NOMO-1 treated with dmso at 0.1 percent for 144 hours (cell line): ENCODE results near the gene STYXL2.

Experiments
- DNase-seq: peaks from one replicate; lab custom pipeline; 2025; ENCODE audit not compliant: unreplicated experiment; lab: John Stamatoyannopoulos, UW

Gene STYXL2

DNA sequence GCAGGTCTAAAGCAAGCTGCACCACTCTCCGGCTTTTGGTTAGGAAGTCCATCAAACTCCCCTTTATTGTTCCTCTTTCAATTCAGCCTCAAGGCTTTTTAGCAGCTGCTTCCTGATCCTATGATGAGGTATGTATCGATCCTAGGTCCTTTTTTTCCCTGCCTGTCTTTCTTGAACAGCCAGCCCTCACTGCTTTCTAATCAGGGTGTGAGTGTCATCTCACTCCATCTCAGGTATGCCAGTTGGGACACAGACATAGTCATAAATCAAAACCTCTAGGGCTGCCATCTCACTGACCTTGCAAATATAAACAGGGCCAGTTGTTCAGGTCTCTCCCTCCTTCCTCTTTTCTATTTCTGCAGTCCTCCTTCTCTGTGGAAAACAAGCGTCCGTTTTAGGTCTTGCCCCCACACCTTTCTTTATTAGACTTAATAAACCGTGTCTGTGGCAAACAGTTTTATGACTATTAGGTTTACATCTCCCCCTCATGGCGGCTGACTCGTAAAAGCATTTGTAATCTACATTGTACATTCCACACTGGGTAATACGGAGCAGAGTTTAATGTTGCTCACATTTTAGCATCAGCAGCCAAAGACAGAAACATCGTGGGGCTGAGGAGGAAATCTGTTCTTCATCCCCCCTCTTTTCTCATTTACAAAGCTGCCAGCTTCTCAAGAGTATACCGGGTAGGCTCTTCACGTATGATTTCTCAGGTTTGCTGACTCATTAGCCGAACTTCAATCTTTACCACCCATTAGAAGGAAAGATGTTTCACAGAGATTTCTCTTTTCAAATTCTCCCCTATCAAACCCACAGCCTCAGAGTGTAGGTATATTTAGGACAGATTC lies 11.6 kb downstream of the STYXL2 start:
- DNase-seq: peak; percentile 56

DNA sequence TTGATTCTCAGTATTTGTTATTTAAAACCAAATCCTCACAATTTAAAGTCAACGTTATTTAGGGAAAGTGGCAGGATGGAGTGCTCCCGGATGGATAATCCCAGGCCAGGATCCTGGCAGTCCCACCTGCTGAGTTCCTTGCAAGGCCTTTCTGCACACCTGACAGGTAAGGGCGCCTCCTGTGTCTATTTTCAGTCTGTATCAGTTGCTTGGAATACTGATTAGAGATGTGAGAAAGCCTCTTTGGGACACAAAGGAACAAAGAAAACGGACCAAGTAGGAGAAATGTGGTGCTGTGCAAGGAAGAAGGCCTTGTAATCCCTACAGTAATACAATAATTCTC lies 12.2 kb downstream of the STYXL2 start:
- DNase-seq: no peak

DNA sequence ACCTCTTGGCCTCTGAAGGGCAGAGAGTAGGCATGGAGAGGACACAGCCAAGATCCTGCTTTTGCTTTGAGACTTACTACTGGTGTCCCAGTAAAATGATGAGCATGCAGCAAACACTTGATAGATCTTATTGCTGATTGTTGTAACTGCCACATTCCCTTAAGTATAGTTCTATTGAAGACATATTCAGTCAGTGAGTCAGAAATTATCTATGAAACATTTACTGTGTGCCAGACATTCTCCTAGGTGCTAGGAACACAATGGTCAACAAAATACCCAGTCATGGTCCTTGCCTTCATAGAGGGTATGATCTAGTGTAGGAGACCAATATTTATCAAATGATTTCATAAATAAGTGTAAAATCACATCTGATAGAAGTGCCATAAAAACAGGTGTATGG lies 13.6 kb downstream of the STYXL2 start:
- DNase-seq: no peak

DNA sequence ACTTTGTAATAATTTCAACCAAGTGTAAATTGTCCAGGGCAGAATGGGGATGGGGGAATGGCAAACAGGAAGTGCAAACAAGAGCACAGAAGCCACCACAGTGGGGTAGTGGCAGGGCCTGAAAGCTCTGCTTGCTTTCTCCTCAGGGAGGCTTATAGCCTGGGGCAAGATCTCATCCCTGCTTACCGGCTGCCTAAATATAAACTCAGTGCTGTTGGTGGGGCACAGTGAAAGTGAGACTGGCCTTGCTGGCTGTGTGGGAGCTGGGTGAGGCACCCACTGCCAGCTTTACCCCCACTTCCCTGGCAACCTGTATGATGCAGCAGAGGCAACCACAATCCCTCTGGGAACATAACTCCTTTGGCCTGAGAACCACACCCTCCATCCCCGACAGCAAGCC lies 15.2 kb downstream of the STYXL2 start:
- no peak for DNase-seq

DNA sequence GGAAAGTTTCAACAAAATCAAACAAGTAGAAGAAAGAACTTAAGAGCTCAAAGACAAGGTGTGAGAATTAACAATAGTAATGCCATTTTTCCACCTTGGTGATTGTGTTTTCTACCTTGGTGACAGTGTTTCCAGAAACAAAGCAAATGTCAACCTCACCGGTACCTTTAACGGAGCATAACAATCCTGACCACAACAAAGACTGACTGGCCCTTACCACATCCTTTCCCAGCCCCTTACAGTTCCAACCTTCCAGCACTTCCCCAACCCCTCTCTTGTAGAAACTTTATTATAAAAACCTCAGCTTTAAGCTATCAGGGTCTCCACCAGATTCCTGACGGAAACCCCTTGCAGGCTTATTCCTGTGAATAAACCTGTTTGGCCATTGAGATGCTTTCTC lies 16.7 kb downstream of the STYXL2 start:
- DNase-seq: no peak

DNA sequence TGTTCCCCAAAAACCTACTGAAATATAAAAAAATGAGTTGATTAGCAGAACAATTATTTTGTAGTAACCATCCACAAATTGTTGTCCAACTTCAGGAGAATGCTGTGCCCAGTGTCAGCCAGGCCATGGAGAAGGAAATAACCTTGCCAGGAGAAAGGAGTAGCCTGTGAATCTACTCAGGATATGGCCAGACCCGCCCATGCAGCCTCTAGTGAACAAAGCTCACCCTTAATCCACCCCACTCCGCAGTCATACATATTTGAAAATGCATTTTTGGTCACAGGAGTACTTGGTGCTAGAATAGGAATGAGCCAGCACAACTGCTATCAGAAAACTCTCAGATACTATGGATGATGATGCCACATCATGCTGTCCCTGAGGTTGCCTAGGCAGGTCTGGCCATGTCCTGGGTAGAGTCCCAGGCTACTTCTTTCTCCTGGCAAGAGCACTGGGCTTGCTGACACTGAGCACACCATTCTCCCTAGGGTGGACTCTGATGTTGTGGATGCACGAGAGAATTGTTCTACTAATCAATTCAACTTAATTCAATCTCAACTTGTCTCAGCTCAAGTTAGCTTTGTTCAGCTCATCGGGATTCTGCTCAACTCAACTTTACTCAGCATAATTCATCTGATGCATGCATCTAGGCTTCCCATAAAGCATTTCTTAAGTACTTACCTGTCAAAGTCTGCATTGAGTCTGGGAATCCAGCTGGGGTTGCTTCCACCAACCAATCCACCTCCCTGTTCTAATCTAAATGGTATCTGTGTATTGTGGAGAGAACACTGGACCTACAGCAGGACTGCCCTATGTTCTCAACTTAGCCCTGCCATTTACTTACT lies 18.2 kb downstream of the STYXL2 start:
- no peak for DNase-seq

DNA sequence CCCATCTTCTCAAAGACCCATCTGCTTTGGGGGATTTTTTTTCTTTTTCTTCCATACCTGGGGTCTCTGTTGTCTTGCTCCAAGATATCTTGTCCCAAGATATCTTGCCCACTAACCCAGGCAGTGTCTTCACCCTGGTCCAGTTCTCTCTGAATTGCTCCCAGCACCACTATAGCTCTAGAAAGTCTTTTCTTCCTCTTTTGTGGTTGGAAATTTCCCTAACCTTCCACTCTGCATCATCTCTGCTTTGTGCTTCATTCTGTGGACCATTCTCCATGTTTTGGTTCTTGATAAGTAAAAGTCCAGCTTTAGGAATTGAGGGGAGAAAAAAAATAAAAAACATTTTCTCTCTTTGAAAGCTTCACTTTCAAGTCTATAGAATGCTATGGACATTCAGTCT lies 20.9 kb downstream of the STYXL2 start:
- DNase-seq: no peak

DNA sequence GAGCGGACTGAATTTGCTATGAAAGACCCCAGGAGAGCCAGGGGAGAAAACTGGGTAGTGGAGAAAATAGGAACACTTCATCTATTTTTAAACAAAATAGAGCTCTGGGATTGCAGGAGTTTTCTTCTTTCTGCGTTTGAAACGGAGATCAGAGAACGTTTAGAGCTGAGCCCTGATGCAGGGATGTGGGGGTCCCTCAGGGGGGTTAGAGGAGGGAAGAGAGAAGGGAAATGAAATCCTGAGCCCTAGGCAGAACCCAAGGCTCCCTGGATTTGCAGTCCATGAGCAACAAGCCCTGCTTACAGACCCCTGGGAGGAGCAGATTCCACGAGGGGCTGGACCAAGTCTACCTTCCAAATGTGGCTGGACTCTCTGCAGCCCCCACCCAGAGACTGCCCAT lies 21.8 kb downstream of the STYXL2 start:
- no peak for DNase-seq

DNA sequence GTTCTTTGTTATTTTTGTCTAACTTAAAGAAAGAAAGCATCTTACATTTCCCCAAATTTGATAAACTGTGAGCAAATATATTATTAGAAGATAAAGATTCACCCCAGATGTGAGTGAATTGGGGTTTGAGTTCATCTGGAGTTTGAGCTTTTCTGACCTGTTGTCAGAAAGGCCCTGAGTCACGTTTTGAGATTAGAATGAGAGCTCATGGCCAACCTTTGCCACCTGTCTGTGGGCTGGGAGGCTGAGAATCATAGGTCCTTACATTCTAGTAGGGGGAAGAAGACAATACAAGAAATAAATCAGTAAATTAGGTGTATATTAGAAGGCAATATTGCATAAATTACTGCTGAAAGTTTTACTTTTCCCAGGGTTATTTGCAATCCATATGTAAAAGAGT lies 22.3 kb downstream of the STYXL2 start:
- no peak for DNase-seq

DNA sequence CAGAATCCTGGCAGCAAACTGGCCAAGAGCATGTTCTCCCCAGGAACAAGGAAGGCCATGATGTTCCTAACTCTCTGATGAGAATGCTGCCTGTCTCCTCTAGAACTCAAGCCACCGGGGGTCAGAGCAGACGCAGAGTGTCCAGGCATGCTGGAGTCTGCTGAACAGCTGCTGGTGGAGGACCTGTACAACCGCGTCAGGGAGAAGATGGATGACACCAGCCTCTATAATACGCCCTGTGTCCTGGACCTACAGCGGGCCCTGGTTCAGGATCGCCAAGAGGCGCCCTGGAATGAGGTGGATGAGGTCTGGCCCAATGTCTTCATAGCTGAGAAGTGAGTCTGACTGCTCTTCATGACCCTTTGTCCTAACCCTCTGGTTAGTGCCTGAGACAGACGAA lies 23.4 kb downstream of the STYXL2 start:
- no peak for DNase-seq

DNA sequence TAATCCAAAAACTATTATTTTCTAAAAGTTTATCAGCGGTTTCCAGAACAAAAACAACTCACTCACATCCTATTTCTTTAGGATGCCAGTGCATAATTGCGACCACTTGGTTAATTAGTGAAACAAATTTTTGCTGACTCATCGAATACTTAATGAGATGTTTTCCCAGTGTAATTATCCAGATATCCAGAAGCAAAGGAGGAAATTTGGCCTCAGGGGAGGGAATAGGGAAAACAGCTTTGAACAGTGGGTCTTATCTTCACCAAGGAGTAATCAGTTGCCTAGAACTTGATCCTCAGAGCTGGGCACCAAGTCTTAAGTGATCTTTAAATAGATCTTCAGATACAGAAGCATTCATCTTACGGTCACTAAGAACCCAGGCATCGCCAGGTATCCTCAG lies 24.3 kb downstream of the STYXL2 start:
- DNase-seq: no peak

DNA sequence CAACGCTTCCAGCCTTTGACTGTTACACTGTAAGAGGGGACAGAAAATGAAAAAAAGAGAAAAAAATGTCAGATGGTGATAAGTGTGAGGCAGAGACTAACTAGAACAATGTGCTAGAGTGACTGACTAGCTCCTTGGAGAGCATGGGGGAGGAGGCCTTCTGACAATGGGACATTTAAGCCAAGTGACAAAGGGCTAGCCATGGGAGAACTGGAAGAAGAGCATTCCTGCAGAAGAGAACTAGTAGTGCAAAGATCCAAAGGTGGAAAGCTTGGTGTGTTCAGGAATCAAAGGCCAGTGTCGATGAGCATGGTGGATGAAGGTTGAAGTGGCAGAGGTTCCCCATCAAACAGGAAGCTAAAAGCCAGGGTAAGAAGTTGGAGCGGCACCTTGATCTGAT lies 25.8 kb downstream of the STYXL2 start:
- no peak for DNase-seq

DNA sequence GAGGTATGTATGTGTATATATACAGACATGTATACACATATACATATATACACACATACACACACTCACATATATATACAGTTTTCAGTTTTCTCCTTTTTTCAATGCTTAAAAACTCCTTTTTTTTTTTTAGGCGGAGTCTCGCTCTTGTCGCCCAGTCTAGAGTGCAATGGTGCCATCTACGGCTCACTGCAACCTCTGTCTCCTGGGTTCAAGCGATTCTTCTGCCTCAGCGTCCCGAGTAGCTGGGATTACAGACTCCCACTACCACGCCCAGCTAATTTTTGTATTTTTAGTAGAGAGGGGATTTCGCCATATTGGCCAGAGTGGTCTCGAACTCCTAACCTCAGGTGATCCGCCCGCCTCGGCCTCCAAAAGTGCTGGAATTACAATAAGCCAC lies 27.0 kb downstream of the STYXL2 start:
- DNase-seq: no peak

DNA sequence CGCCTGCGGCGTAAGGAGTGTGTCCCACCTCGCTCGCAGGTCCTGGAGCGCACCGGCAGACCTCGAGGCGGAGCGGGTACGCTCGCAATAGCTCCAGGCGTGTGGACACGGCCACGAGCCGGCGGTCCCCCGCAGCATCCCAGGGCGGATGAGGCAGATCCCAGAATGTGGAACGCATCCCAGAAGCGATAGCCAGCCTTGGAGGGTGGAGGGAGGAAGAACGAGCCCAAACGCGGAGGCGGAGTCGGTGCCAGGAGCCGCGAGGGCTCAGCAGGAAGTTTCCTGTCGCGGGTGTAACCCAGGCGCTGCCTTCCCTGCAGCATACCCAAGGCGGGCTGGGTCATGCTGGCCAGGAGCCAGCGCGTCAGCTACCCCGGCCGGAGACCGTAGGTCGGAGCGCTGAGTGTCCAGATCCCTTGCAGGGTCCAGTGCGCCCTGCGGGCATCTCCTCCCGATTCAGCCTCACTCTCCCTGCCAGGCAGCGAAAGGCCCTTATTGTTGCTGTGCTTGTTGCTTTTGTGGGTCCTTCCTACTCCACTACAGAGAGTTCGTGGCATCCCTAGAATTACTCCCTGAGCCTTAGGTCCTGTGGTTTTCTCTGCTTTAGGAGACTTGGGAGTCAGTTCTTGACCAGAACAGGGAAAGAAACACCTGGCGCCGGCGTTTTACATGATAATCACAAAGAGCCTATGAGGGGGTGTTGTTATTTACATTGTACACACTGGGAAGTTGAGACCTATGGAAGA lies 27.7 kb downstream of the STYXL2 start:
- DNase-seq: no peak

DNA sequence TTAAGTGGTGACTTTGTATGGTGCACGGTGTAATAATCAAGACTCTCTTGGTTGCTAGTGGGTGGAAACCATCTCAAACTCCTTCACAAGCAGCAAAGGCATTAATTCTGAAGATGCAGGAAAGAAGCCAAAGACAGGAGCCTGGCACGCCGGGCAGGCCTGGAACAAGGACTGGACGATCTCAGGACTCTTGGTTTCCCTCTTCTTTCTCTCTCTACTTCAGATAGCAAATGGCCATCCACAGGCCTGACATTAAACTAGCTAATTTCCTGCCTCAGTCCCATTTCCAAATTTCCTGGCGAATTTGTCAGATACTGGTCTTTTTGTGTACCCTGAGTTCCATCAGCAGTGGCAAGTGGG lies 28.2 kb downstream of the STYXL2 start:
- no peak for DNase-seq

DNA sequence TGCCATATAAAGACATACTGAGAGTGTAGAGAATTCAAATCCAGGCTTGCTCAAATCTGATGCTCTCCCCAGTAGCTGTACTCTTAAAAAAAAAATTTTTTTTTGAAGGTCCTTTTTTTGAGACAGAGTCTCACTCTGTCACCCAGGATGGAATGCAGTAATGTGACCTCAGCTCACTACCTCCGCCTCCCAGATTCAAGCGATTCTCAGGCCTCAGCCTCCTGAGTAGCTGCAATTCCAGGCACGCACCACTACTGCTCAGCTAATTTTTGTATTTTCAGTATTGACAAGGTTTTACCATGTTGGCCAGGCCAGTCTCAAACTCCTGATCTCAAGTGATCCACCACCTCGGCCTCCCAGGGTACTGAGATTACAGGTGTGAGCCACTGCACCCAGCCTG lies 28.7 kb downstream of the STYXL2 start:
- DNase-seq: no peak

DNA sequence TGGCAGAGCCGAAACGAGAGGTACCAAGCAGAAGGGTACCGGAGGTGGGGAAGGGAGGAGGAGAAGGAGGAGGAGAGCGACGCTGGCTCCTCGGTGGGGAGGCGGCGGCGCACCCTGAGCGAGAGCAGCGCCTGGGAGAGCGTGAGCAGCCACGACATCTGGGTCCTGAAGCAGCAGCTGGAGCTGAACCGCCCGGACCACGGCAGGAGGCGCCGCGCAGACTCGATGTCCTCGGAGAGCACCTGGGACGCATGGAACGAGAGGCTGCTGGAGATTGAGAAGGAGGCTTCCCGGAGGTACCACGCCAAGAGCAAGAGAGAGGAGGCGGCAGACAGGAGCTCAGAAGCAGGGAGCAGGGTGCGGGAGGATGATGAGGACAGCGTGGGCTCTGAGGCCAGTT lies 32.4 kb downstream of the STYXL2 start:
- DNase-seq: no peak

DNA sequence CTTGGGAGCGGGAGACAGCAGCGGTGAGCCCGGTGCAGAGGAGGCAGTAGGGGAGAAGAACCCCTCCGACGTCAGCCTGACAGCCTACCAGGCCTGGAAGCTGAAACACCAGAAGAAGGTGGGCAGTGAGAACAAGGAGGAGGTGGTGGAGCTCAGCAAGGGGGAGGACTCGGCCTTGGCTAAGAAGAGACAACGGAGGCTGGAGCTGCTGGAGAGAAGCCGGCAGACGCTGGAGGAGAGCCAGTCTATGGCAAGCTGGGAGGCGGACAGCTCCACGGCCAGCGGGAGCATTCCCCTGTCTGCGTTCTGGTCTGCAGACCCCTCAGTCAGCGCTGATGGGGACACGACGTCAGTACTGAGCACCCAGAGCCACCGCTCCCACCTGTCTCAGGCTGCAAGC lies 32.9 kb downstream of the STYXL2 start:
- no peak for DNase-seq

DNA sequence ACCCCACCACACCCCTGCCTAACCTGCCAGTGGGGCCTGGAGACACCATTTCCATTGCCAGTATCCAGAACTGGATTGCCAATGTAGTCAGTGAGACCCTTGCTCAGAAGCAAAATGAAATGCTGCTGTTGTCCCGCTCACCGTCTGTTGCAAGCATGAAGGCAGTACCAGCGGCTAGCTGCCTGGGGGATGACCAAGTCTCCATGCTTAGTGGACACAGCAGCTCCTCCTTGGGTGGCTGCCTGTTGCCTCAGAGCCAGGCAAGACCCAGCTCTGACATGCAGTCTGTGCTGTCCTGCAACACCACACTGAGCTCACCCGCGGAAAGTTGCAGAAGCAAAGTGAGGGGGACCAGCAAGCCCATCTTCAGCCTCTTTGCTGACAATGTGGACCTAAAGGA lies 33.4 kb downstream of the STYXL2 start:
- DNase-seq: no peak

DNA sequence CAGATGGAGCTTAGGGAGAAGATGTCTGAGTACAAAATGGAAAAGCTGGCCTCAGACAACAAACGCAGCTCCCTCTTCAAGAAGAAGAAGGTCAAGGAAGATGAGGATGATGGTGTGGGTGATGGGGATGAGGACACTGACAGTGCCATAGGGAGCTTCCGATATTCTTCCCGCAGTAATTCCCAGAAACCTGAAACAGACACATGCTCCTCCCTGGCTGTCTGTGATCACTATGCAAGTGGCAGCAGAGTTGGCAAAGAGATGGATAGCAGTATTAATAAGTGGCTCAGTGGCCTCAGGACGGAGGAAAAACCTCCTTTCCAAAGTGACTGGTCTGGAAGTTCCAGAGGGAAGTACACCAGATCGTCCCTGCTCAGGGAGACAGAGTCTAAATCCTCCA lies 33.8 kb downstream of the STYXL2 start:
- DNase-seq: no peak

DNA sequence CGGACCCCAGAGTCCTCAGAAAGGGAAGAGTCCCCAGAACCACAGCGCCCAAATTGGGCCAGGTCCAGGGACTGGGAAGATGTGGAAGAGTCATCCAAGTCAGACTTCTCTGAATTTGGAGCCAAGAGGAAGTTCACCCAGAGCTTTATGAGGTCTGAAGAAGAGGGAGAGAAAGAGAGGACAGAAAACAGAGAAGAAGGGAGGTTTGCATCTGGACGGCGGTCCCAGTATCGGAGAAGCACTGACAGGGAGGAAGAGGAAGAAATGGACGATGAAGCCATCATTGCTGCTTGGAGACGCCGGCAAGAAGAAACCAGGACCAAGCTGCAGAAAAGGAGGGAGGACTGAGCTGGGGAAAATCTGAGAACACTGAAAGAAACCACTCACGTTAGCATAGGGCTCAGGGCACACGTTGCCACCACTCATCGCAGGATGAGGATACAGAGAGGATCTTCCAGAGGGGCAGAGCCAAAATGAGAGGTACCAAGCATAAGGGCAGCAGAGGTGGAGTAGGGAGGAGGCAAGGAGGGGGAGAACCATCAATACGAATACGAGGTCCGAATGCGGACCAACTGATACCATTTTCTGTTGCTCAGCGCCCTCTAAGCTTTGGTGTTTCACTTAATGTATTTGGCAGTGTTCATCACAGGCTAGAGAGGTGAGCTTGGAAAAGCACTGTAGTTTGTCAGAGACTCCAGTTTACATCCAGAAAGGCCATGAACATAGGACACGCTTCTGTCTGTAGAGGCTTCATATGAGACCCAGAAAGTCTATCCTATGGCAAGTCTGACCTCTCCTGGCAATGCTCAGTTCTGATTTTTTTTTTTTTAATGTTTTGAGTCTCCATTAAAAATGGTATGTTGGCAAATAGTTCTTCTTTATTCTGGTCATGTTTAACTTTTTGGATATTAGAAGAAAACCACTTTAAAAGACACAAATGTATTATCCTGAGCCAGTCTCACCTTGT lies 34.7 kb downstream of the STYXL2 start:
- no peak for DNase-seq
